Endothelial cell of umbilical vein (primary cell): Measurements from ENCODE around the gene ZFPM1. TPM values are rescaled to one million over a fixed set of nuclear protein-coding genes. Genes with fewer than 3 reads are reported as not detected.

ENCODE experiments used
- BruUV-seq: library from RNA; stranded (reverse); fragments of 400-500 nt; replicated peaks from 2 replicates; lab custom pipeline; 2021; lab: Mats Ljungman, UMichigan
- CTCF ChIA-PET: fragments of 300-600, 350-600 bp; sonication (Branson Sonifier 250); formaldehyde crosslinking; loops from one replicate; lab custom pipeline; 2021; ENCODE audit warnings: antibody characterized with exemption, inconsistent platforms; lab: Charles Lee
- POLR2A ChIA-PET: fragments of 300-600, 350-600 bp; sonication (Branson Sonifier 250); formaldehyde crosslinking; loops from one replicate; lab custom pipeline; 2021; ENCODE audit warnings: antibody characterized with exemption, inconsistent platforms; lab: Charles Lee
- DNase-seq: peaks from one replicate; pipeline ENCODE4 v3.0.0-alpha.2; 2011; ENCODE audit warnings: low read depth, low spot score
- FAIRE-seq: peaks from 2 replicates; lab custom pipeline; 2011; peaks lifted over from hg19 to GRCh38; lab: Jason Lieb, UNC
- H2AFZ ChIP-seq: 2 replicates; pipeline ENCODE4 v1.6.0; 2012; ENCODE audit warnings: low read depth, low read length, control low read depth, inconsistent platforms
- H3K27ac ChIP-seq: 2 replicates; pipeline ENCODE4 v1.5.1; 2011; ENCODE audit warnings: low read depth, mild to moderate bottlenecking, control low read depth, low read length, moderate library complexity; ENCODE audit not compliant: insufficient read depth
- H3K27me3 ChIP-seq, 2 experiments: 2 replicates each; pipeline versions ENCODE4 v1.6.0 to v1.6.1; 2011; ENCODE audit warnings: low read length in 2 of 2, mixed read lengths in 1 of 2; ENCODE audit not compliant: control insufficient read depth in 2 of 2, insufficient read depth in 2 of 2
- H3K36me3 ChIP-seq, 2 experiments: 2 replicates in 1 of 2; 3 replicates in 1 of 2; pipeline ENCODE4 v1.5.1; 2011; ENCODE audit warnings: low read length in 2 of 2, mild to moderate bottlenecking in 1 of 2, moderate library complexity in 1 of 2; ENCODE audit not compliant: control insufficient read depth in 2 of 2, insufficient read depth in 2 of 2; ENCODE audit errors: extremely low read depth in 1 of 2
- H3K4me1 ChIP-seq: 3 replicates; pipeline ENCODE4 v1.5.1; 2011; ENCODE audit warnings: mild to moderate bottlenecking, low read length; ENCODE audit not compliant: control insufficient read depth, insufficient read depth; ENCODE audit errors: extremely low read depth
- H3K4me2 ChIP-seq: 2 replicates; pipeline ENCODE4 v1.6.1; 2011; ENCODE audit warnings: low read length, control low read depth, mixed read lengths; ENCODE audit not compliant: insufficient read depth
- H3K4me3 ChIP-seq, 3 experiments: fragments of 200-600 bp in 1 of 3; sonication (generic), shearing (Covaris generic) in 1 of 3; replicated peaks in 1 of 3; 2 replicates each; pipeline ENCODE4 v1.5.1; 2011 to 2016; ENCODE audit warnings: control low read depth in 3 of 3, low read length in 3 of 3, mild to moderate bottlenecking in 2 of 3, inconsistent platforms in 1 of 3, low read depth in 1 of 3, moderate library complexity in 1 of 3; ENCODE audit not compliant: insufficient read depth in 1 of 3
- H3K79me2 ChIP-seq: 2 replicates; pipeline ENCODE4 v1.6.0; 2012; ENCODE audit warnings: low read length, inconsistent platforms; ENCODE audit not compliant: control insufficient read depth, insufficient read depth
- H3K9ac ChIP-seq: replicated peaks from 2 replicates; pipeline ENCODE3; 2011; ENCODE audit warnings: low read length, control low read depth; ENCODE audit not compliant: insufficient read depth; ENCODE audit errors: extremely low read depth
- H3K9me1 ChIP-seq: replicated peaks from 3 replicates; pipeline ENCODE4 v1.6.0; 2011; ENCODE audit warnings: mild to moderate bottlenecking, low read length; ENCODE audit not compliant: control insufficient read depth, insufficient read depth; ENCODE audit errors: extremely low read depth
- H3K9me3 ChIP-seq: replicated peaks from 2 replicates; pipeline ENCODE4 v1.5.1; 2012; ENCODE audit warnings: low read length, inconsistent platforms; ENCODE audit not compliant: control insufficient read depth, insufficient read depth
- H4K20me1 ChIP-seq: replicated peaks from 2 replicates; pipeline ENCODE3; 2011; ENCODE audit warnings: mild to moderate bottlenecking, low read length; ENCODE audit not compliant: control insufficient read depth, insufficient read depth; ENCODE audit errors: extremely low read depth
- EZH2 ChIP-seq: IDR thresholded peaks from 2 replicates; pipeline ENCODE4 v1.6.1; 2012; ENCODE audit warnings: borderline replicate concordance, low read depth, mild to moderate bottlenecking, moderate library complexity, low read length, inconsistent platforms; ENCODE audit not compliant: severe bottlenecking
- FOS ChIP-seq: IDR thresholded peaks from 2 replicates; pipeline ENCODE4 v1.6.1; 2011; ENCODE audit warnings: mild to moderate bottlenecking, low read length, moderate library complexity, borderline replicate concordance; ENCODE audit not compliant: insufficient read depth
- GATA2 ChIP-seq: IDR thresholded peaks from 2 replicates; pipeline ENCODE4 v1.7.0; 2011; ENCODE audit warnings: low read depth, mild to moderate bottlenecking, moderate library complexity, mixed read lengths, low read length; ENCODE audit not compliant: insufficient read length, insufficient read depth
- JUN ChIP-seq: IDR thresholded peaks from 2 replicates; pipeline ENCODE4 v1.6.1; 2011; ENCODE audit warnings: borderline replicate concordance, low read depth; ENCODE audit not compliant: insufficient read length, insufficient read depth
- MAX ChIP-seq: IDR thresholded peaks from 2 replicates; pipeline ENCODE4 v1.6.1; 2011; ENCODE audit not compliant: insufficient read depth, insufficient read length
- MYC ChIP-seq: IDR thresholded peaks from one replicate; pipeline ENCODE4 v1.6.1; 2011; ENCODE audit warnings: mild to moderate bottlenecking, low read depth, low read length
- POLR2A ChIP-seq: IDR thresholded peaks from 2 replicates; pipeline ENCODE4 v1.6.1; 2012; ENCODE audit warnings: low read depth, mild to moderate bottlenecking, control low read depth, low read length
- POLR2AphosphoS5 ChIP-seq: IDR thresholded peaks from 2 replicates; pipeline ENCODE4 v1.6.1; 2012; ENCODE audit warnings: low read depth, mild to moderate bottlenecking, control low read depth, low read length, moderate library complexity; ENCODE audit not compliant: insufficient read depth
- dilution Hi-C: fragments of 300-500 bp; cut with MboI; formaldehyde crosslinking; loops from one replicate; pipeline ENCODE4 v1.15.0; 2019; ENCODE audit warnings: low sequenced_read_pairs; ENCODE audit not compliant: extremely low pct_ligation_motif_present
- intact Hi-C: fragments of 100-400 bp; cut with micrococcal nuclease; formaldehyde crosslinking; loops from one replicate; pipeline ENCODE4 v1.10.0; 2022
- polyA plus RNA-seq, 4 experiments: library from polyadenylated mRNA; depleted of rRNA in 3 of 4; stranded (reverse) in 3 of 4; unstranded in 1 of 4; fragments of >200 nt; gene quantifications; 2 replicates each; pipeline versions ENCODE4 v1.2.1 to v1.2.3, GENCODE V29; 2011 to 2012; ENCODE audit warnings: missing spikeins in 1 of 4
- total RNA-seq: library from RNA; stranded (reverse); gene quantifications from 2 replicates; pipeline ENCODE4 v1.2.3, GENCODE V29; 2021
- TF ChIP-seq, protein P1 (sequence below), 2 donors: IDR thresholded peaks; 1 replicate in 1 of 2; 2 replicates in 1 of 2; pipeline ENCODE4 v1.5.1; 2011; ENCODE audit warnings: low read length in 2 of 2, mild to moderate bottlenecking in 2 of 2, moderate library complexity in 2 of 2, control low read depth in 1 of 2, inconsistent platforms in 1 of 2, low read depth in 1 of 2; ENCODE audit not compliant: insufficient read depth in 1 of 2; ENCODE audit errors: extremely low read depth in 1 of 2

Gene ZFPM1
- total and polyA plus RNA-seq, 2 donors (not counting 3 experiments of a cell fraction or from before 2014, with no cell fraction given), result 0.37 to 7.5 TPM

- Histone ChIP-seq H2AFZ (no peak overlapping the region), H3K4me1 (peaks cover 12% of the 10 kb centered on the region), H3K27ac (no peak overlapping the region), H3K9ac (no peak overlapping the region), H3K9me1 (no peaks in the 10 kb centered on the region), H3K36me3 (no peaks in the 10 kb centered on the region), H4K20me1 (no peaks in the 10 kb centered on the region), H3K79me2 (peaks cover 4% of the 10 kb centered on the region), H3K4me2 (no peak overlapping the region), H3K27me3 (no peaks in the 10 kb centered on the region), H3K4me3 (no peak overlapping the region), H3K9me3 (no peaks in the 10 kb centered on the region)
- CTCF ChIA-PET, result interaction anchor here (2.1 kb wide), 1 partner anchor 478 kb away, joined by 8 read pairs; no protein-coding TSS in a partner anchor
- no TSS peak for BruUV-seq
- DNase-seq, result no peak
- intact Hi-C loops (loop anchor here (10.0 kb wide), 1 partner anchor 410 kb away; no protein-coding TSS in a partner anchor), dilution Hi-C loops (no loop called here)
- TF ChIP-seq, protein P1, sequence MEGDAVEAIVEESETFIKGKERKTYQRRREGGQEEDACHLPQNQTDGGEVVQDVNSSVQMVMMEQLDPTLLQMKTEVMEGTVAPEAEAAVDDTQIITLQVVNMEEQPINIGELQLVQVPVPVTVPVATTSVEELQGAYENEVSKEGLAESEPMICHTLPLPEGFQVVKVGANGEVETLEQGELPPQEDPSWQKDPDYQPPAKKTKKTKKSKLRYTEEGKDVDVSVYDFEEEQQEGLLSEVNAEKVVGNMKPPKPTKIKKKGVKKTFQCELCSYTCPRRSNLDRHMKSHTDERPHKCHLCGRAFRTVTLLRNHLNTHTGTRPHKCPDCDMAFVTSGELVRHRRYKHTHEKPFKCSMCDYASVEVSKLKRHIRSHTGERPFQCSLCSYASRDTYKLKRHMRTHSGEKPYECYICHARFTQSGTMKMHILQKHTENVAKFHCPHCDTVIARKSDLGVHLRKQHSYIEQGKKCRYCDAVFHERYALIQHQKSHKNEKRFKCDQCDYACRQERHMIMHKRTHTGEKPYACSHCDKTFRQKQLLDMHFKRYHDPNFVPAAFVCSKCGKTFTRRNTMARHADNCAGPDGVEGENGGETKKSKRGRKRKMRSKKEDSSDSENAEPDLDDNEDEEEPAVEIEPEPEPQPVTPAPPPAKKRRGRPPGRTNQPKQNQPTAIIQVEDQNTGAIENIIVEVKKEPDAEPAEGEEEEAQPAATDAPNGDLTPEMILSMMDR (IDR thresholded peaks at IDR 0.05; ENCODE audit: extremely low read depth in 1 of 2, insufficient read depth in 1 of 2, low read depth in 1 of 2, low read length in 2 of 2), result no peak
- no peak for TF ChIP-seq POLR2A
- no peak for TF ChIP-seq MYC
- no peak for TF ChIP-seq FOS
- TF ChIP-seq GATA2, result no peak
- TF ChIP-seq EZH2, result no peak
- no peak for TF ChIP-seq JUN
- no peak for TF ChIP-seq MAX
- TF ChIP-seq POLR2AphosphoS5, result no peak
- FAIRE-seq, result no peak
- POLR2A ChIA-PET, result no interaction called here
Observed at GRCh38 chr16:88434746-88435145, 18.3 kb upstream of the ZFPM1 start.
